ENCODE results near the gene EGLN1. TPM values are rescaled to one million over a fixed set of nuclear protein-coding genes. Genes with fewer than 3 reads are reported as not detected.

The EGLN1 gene
- total and polyA plus RNA-seq, 2 of the 8 experiments (the other 6 are each of a cell fraction or from before 2014, with no cell fraction given) = 4.0 to 6.4 TPM

DNA sequence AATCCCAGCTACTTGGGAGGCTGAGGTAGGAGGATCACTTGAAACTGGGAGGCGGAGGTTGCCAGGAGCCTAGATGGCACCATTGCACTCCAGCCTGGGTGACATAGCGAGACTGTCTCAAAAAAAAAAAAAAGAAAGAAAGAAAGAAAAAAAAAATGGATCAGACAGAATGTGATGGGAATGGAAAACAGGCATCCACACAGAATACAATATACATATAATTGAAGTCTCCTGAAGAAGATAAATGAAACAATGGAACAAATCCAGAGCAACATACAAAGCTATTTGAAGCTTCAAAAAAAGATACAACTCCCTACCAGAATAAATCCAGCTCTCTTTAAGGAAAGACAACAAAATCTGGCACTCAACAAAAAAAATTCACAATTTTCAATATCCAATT, 10.9 kb upstream of the EGLN1 start:
- FAIRE-seq = no peak
- CTCF ChIA-PET (ENCODE audit: partially characterized antibody) = interaction anchor here (0.6 to 1.0 kb wide), 2 partner anchors 13 to 261 kb away, joined by 4 read pairs; no protein-coding TSS in a partner anchor

More for the DNA sequence above, 10.9 kb upstream of the EGLN1 start:
- H3K4ac ChIP-seq (replicated peaks; ENCODE audit: insufficient read length, low read depth, low read length) = no peak overlapping the region
- no peaks in the 10 kb centered on the region for H4K20me1 ChIP-seq (replicated peaks in 1 of 2; ENCODE audit: control insufficient read depth in 1 of 2, insufficient read depth in 2 of 2, low read length in 2 of 2)
- no peak for TF ChIP-seq EZH2 (IDR thresholded peaks at IDR 0.05; ENCODE audit: low read depth, low read length, severe bottlenecking)
- TF ChIP-seq RNF2 (IDR thresholded peaks at IDR 0.05; ENCODE audit: borderline replicate concordance, low read depth, low read length, missing control alignments, poor library complexity, severe bottlenecking) = no peak
- TF ChIP-seq MAFK (IDR thresholded peaks at IDR 0.05; ENCODE audit: low read depth, low read length) = no peak
- TF ChIP-seq, protein P1, sequence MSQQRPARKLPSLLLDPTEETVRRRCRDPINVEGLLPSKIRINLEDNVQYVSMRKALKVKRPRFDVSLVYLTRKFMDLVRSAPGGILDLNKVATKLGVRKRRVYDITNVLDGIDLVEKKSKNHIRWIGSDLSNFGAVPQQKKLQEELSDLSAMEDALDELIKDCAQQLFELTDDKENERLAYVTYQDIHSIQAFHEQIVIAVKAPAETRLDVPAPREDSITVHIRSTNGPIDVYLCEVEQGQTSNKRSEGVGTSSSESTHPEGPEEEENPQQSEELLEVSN (IDR thresholded peaks at IDR 0.05) = no peak
- no peak for TF ChIP-seq HDAC2 (IDR thresholded peaks at IDR 0.05; ENCODE audit: borderline replicate concordance in 1 of 2, low read depth in 2 of 2, low read length in 2 of 2)
- no peak for TF ChIP-seq MAX (IDR thresholded peaks at IDR 0.05)
- TF ChIP-seq SIN3A (conservative IDR thresholded peaks at IDR 0.05 in 1 of 2, IDR thresholded peaks at IDR 0.05 in 1 of 2; ENCODE audit: low read depth in 1 of 2, low read length in 2 of 2) = no peak
- TF ChIP-seq CHD1 (IDR thresholded peaks at IDR 0.05; ENCODE audit: low read depth, low read length) = no peak
- TF ChIP-seq SP4 (IDR thresholded peaks at IDR 0.05; ENCODE audit: low read length) = no peak
- no peak for TF ChIP-seq SP1 (IDR thresholded peaks at IDR 0.05; ENCODE audit: low read depth, low read length)
- no peak for TF ChIP-seq RFX5 (IDR thresholded peaks at IDR 0.05; ENCODE audit: borderline replicate concordance, low read depth, low read length)
- H2BK20ac ChIP-seq (ENCODE audit: low read length) = no peak overlapping the region
- H3K18ac ChIP-seq (ENCODE audit: extremely low read depth, low read length) = no peak overlapping the region
- no peak overlapping the region for H3K4me3 ChIP-seq (ENCODE audit: extremely low read depth in 1 of 4, insufficient read depth in 2 of 4, low read depth in 3 of 4, low read length in 4 of 4)
- H3K4me2 ChIP-seq (ENCODE audit: insufficient read depth in 1 of 2, low read depth in 2 of 2, low read length in 2 of 2) = no peak overlapping the region
- no peak overlapping the region for H3K23ac ChIP-seq (ENCODE audit: insufficient read length)
- no peak overlapping the region for H2BK15ac ChIP-seq (ENCODE audit: low read length)
- H3K36me3 ChIP-seq (ENCODE audit: control insufficient read depth in 2 of 4, insufficient read depth in 4 of 4, low read length in 3 of 4) = no peaks in the 10 kb centered on the region
- no peak overlapping the region for H2AK5ac ChIP-seq (ENCODE audit: low read depth, low read length)
- POLR2A ChIA-PET (ENCODE audit: partially characterized antibody) = no interaction called here
- H3K23me2 ChIP-seq (ENCODE audit: low read depth, low read length) = no peaks in the 10 kb centered on the region
- H2AFZ ChIP-seq (ENCODE audit: low read length) = no peak overlapping the region
- no peak overlapping the region for H2BK120ac ChIP-seq (replicated peaks; ENCODE audit: low read depth, low read length)
- H3K27ac ChIP-seq (ENCODE audit: low read depth, low read length) = no peak overlapping the region
- no peak for DNase-seq (ENCODE audit: low read depth in 1 of 2, low spot score in 2 of 2)
- no peak overlapping the region for H4K5ac ChIP-seq (ENCODE audit: insufficient read length, low read depth, low read length)
- H2BK12ac ChIP-seq (ENCODE audit: low read depth, low read length) = no peak overlapping the region
- H3K56ac ChIP-seq (replicated peaks; ENCODE audit: insufficient read length, low read depth, low read length) = no peak overlapping the region
- no peak overlapping the region for H4K8ac ChIP-seq (ENCODE audit: extremely low read depth, insufficient read depth, low read length)
- no peaks in the 10 kb centered on the region for H3K79me1 ChIP-seq (ENCODE audit: low read depth, low read length)
- H3K79me2 ChIP-seq (ENCODE audit: control insufficient read depth in 1 of 2, insufficient read depth in 2 of 2, low read length in 2 of 2) = no peaks in the 10 kb centered on the region
- H3K14ac ChIP-seq (ENCODE audit: insufficient read length) = no peak overlapping the region
- H3K4me1 ChIP-seq (replicated peaks in 1 of 4; ENCODE audit: control insufficient read depth in 3 of 4, insufficient read depth in 4 of 4, low read length in 3 of 4) = no peaks in the 10 kb centered on the region
- H4K91ac ChIP-seq (replicated peaks; ENCODE audit: insufficient read length, low read length) = no peak overlapping the region
- no peak overlapping the region for H2BK5ac ChIP-seq (ENCODE audit: low read depth, low read length)
- H3K9me3 ChIP-seq (ENCODE audit: insufficient read depth in 2 of 2, low read depth in 1 of 2, low read length in 1 of 2) = peaks cover 0 to 4% of the 10 kb centered on the region in 2 experiments; a peak in 1 of 4 replicates
- H3K9ac ChIP-seq (replicated peaks in 1 of 4; ENCODE audit: extremely low read depth in 1 of 4, low read depth in 3 of 4, low read length in 3 of 4) = no peak overlapping the region
- no peaks in the 10 kb centered on the region; a peak in 1 of 7 replicates for H3K27me3 ChIP-seq (replicated peaks in 1 of 4; ENCODE audit: control insufficient read depth in 3 of 4, extremely low read depth in 1 of 4, insufficient read depth in 3 of 4, low read length in 3 of 4)
- WGBS, 2 experiments (ENCODE audit: extremely low coverage in 1 of 2, insufficient coverage in 1 of 2, insufficient read length in 1 of 2, insufficient replicate concordance in 2 of 2, low coverage in 1 of 2, low lambda C conversion rate in 2 of 2, missing lambda C conversion rate in 1 of 2) = 100% methylated on average over 1 of the region's 2 CpGs; no CpG with 5 or more reads in 1 of the 2 experiments

Data from H1 (cell line).